Fibroblast of skin of abdomen (primary cell): Measurements from ENCODE around the gene UPF1.

Source experiments
- DNase-seq: peaks from one replicate; pipeline ENCODE4 v3.0.0-alpha.2; 2013

UPF1 gene

GRCh38 chr19:18875726-18876125 lies 44.0 kb downstream of the UPF1 start:
- DNase-seq: peak; percentile 38

- DNase-seq: no peak
Measured at GRCh38 chr19:18876865-18877264, 45.1 kb downstream of the UPF1 start.

GRCh38 chr19:18878058-18878797 lies 46.5 kb downstream of the UPF1 start:
- no peak for DNase-seq

DNA sequence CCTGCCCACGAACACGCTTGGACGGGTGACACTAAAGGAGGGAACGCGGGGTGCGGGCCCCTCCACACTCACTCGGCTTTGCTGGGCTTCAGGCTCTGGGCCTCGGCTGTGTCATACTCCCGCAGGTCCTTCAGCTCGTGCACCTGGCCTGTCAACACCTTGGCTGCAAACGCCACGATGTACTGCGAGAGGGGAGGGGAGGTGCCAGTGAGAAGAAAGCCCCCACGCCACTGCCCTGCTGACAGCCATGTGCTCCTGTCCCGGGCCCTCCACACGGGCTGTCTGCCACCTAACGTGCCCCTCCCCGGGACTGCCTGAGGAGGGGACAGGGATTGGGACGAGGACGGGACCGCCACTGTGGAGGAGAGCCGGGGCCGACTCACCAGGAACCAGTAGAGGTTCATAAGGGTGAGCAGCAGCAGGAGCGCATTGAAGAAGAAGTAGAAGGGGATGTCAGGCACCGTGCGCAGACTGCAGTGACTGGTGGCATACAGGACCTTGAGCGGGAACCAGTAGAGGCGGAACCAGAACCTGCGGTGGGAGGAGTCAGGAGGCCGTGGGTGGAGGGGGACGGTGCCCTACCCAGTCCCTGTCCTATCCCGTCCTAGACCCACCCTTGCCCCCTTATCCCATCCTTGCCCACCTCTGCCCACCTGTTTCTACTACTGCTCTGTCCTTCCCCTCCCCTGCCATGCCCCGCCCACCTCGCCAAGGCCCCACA lies 47.3 kb downstream of the UPF1 start:
- DNase-seq: no peak

DNA sequence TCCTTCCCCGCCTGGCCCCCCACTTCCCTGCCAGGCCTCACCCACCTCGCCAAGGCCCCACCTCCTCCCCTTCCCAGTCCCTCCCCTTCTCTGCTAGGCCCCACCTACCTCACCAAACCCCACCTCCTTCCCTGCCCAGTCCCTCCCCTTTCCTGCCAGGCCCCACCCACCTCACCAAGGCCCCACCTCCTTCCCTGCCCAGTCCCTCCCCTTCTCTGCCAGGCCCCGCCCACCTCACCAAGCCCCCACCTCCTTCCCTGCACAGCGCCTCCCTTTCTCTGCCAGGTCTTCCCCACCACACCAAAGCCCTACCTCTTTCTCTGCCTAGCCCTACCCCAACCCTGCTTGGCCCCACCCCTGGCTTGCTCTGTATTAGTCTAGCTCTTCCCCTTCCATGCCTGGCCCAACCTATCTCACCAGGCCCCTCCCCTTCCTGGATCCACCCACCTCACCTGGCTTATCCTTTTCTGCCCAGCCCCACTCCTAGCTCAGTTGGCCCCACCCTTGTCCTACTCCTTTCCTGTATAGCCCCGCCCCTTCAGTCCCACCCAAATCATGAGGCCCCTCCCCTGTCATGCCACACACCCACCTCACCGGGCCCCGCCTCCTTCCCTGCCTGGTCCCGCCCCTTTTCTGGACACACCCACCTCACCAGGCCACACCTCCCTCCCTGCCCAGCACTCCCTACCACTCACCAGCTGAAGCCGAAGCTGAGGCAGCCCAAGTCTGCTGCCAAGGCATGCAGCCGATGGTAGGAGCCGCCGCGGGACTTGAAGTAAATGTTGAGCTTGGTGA lies 48.0 kb downstream of the UPF1 start:
- DNase-seq: no peak

- no peak for DNase-seq
Measured at GRCh38 chr19:18881491-18881890, 49.7 kb downstream of the UPF1 start.

GRCh38 chr19:18883526-18884304 lies 52.0 kb downstream of the UPF1 start:
- DNase-seq: no peak

DNA sequence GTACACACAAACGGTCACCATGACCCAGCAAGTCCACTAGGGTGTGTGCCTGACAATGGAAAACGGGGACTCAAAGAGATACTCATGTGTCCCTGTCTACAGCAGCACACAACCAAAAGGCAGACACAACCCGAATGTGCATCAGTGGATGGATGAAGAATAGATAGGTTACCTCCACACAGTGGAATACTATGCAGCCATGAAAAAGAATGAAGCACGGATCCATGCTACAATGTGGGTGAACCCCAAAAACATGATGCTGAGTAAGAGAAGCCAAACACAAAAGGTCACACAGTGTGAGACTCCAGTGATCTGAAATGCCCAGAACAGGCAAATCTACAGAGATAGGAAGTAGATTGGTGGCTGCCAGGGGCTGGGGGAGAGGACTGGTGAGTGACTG lies 55.2 kb downstream of the UPF1 start:
- DNase-seq: no peak

DNA sequence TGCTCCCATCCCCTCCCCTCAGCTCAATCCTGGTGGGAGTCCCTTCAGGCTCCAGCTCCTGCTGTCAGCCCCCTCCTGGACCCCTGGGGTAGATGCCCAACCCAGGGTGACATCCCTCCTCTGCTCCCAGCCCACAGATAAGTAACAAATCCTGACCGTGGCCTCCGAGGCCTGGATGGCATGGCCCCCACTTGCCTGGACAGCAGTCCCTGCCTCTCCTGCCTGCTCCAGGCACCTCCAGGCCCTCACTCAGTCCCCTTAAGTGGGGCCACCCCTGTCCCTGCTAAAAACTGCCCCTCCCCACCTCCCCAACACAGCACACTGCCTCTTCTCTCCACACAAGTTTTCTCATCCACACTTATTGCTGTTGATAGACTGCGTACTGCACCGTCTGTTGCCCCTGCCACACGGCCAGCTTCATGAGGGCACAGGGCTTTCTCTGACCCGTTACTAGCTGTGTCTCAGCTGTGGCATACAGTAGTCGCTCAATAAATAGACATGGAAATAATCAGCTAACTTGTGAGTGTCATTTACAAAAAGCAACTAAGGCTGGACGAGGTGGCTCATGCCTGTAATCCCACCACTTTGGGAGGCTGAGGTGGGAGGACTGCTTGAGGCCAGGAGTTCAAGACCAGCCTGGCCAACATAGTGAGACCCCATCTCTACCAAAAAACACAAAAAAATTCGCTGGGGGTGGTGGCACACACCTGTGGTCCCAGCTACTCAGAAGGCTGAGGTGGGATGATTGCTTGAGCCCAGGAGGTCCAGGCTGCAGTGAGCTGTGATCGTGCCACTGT lies 58.4 kb downstream of the UPF1 start:
- DNase-seq: no peak

DNA sequence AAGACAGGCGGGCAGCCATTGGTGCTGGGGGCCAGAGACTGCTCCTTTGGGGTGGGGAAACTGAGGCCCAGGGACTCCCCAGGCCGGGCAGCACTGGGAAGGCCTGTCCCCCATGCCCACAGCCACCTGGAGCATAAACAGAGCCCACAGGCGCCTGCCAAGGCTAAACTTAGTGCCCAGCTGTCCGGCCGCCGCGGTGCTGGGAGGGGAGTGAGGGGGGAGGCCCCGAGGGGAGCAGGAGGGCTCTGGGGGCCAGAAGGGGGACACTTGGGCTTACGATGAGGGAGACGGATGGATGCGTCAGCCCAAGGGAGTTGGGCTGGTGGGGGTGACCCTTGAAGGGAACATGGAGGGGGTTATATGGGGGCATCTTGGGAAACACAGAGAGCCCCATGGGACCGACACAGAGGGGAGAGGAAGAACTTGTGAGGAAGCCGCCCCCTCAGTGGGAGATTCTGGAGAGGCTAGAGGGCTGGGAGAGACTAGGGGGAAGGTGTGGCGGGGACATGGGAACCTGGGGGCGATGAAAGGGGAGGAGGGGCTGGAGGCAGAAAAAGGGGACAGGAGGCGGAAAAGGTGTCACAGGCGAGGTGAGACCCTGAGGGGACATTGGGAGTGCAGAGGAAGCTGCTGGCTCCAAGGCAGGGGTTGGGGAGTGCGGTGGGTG lies 62.0 kb downstream of the UPF1 start:
- no peak for DNase-seq

- DNase-seq: peak; percentile 25
Measured at GRCh38 chr19:18894254-18895037, 62.7 kb downstream of the UPF1 start.

DNA sequence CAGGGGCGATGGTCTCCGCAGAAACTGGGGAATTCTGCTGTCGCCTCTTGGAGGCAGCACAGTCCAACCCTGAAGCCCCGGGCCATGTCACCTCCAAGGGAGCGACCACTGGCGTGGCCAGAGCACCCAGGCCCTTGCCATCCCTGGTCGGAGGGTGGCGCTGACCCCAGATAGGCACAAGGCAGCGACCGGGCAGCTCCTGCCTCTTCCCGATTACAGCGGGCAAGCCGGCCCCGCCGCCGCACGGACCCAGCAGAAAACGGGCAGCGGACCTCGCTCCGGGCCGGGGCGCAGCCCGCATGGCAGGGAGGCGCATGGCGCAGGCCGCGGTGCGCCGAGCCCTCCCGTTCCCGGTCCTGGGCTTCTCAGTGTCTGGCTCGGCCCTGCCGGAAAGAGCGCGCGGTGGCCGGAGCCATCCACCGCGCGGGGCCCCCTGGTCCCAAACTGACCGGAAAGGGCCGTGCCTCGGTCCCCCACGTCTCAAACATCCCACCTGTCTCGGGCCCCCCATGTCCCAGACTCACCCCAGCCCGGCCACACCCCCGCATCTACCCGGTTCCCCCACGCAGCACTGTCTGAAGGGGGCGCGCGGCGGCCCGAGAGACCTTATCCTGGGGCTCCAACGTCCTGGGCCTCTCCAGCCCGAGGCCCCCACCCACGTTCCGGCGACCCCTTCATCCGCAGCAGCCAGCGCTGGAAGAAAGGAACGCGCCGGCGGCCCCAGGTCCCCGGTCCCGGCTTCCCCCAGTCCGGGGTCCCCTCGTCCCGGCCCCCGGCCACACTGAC lies 63.5 kb downstream of the UPF1 start:
- DNase-seq: no peak

- DNase-seq: no peak
Measured at GRCh38 chr19:18895824-18896341, 64.1 kb downstream of the UPF1 start, which contains the start of gene CERS1. Gene CERS1 (minus strand): TSS chr19:18896158. CDS start chr19:18896072, 86 bp downstream.

GRCh38 chr19:18896421-18896841 lies 64.7 kb downstream of the UPF1 start:
- DNase-seq: no peak

- no peak for DNase-seq
Measured at GRCh38 chr19:18897094-18898029, 65.6 kb downstream of the UPF1 start.

DNA sequence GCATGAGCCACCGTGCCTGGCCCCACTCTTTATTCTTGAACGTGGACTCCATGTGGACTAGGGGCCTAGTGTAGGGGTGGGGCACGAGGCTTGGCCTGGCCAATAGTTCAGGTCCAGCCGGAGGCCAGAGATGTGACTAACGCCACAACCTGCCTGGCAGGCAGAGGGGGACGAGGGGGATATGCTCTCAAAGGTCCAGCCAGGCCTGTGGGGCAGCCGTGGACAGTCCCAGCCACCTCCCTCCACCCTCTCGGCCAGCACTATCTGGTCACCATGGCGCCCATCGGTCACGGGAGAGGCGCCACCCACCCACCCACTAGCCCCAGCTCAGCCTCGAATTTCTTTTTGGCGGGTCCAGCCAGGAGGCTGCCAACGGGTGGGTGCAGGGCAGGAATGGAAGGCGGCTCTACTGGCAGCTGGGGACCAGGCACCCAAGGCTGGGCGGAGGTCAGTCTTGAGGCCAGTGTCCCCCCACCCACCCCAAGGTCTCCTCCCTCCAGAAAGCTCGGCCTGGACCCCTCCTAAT lies 66.4 kb downstream of the UPF1 start:
- DNase-seq: no peak

GRCh38 chr19:18898607-18899408 lies 67.0 kb downstream of the UPF1 start:
- no peak for DNase-seq
